HL-60 (cell line): ENCODE results near the gene IL25.

Experiments used
- DNase-seq, 2 experiments: peaks; one replicate each; pipeline ENCODE4 v3.0.0-alpha.2; 2010 to 2020; ENCODE audit warnings: low read depth in 1 of 2, low spot score in 1 of 2
- H3K27ac ChIP-seq: fragments of 250-450 bp; sonication (Bioruptor Pico); replicated peaks from 2 replicates; pipeline ENCODE4 v1.5.1; 2020; ENCODE audit warnings: mild to moderate bottlenecking, moderate library complexity
- H3K27me3 ChIP-seq: fragments of 250-450 bp; sonication (Bioruptor Pico); 2 replicates; pipeline ENCODE4 v1.5.1; 2021; ENCODE audit warnings: mild to moderate bottlenecking, moderate library complexity; ENCODE audit not compliant: insufficient read depth, poor library complexity, severe bottlenecking
- H3K4me3 ChIP-seq: replicated peaks from 2 replicates; pipeline ENCODE4 v1.5.1; 2011; ENCODE audit warnings: mild to moderate bottlenecking, control low read depth, low read length; ENCODE audit not compliant: insufficient read depth
- GABPA ChIP-seq: IDR thresholded peaks from 2 replicates; pipeline ENCODE4 v1.6.1; 2012; ENCODE audit warnings: low read depth
- POLR2AphosphoS5 ChIP-seq: IDR thresholded peaks from 2 replicates; pipeline ENCODE4 v1.6.1; 2012; ENCODE audit warnings: low read depth
- SPI1 ChIP-seq: IDR thresholded peaks from 2 replicates; pipeline ENCODE4 v1.6.1; 2012; ENCODE audit warnings: low read depth, mild to moderate bottlenecking, borderline replicate concordance
- TF ChIP-seq, protein P1 (sequence below): IDR thresholded peaks from one replicate; pipeline ENCODE4 v1.5.1; 2011; ENCODE audit warnings: low read length, control low read depth, inconsistent platforms; ENCODE audit not compliant: insufficient read depth
- TF ChIP-seq, protein P2 (sequence below): IDR thresholded peaks from 2 replicates; pipeline ENCODE4 v1.6.1; 2012; ENCODE audit warnings: low read depth; ENCODE audit not compliant: insufficient replicate concordance

IL25 gene

DNA sequence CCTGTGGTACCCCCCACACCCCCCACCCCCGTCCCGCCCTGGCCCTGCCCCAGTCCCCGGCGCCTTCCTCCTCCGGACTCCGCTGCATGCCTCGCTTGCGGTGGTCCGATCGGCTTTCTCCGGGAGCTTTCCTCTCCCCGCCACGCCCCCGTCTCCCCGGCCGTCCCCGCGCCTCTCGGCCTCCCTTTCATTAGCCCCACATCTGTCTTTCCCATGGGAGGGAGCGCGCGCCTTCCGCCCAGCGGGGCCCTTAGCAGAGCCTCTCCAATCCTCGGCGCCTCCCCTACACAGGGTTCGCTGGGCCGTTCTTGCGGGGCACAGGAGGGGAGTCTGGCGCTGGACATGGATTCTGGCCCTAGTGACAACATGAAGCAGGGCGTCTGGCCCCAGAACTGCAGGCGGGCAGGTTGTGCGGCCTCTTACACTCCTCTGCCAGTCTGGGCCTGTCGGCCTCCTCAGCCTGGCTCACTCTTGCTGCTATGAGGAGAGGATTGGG, 6.1 kb upstream of the IL25 start:
- Histone ChIP-seq H3K27ac (no peak overlapping the region), H3K4me3 (no peak overlapping the region)

DNA sequence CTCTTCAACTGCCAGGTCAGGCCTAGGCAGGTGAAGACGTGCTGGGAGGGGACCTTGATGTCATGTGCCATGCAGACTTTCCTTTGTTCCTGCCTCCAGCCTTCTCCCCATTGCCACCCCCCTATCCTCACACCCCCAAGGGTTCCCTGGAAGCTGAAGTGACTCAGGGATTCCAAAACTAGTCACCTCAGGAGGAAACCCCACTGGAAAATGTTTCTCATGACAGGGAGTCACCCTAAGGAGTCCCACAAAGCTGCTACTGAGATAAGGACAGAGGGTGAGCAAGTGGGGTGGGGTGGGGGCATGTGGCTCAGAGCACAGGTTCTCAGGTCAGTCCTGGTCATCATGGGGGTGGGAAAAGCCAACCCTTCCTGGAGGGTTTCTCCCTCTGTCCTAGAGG, 2.4 kb upstream of the IL25 start:
- H3K27me3 ChIP-seq = peaks cover 24% of the 10 kb centered on the region

More for the DNA sequence above, 6.1 kb upstream of the IL25 start:
- TF ChIP-seq, protein P1, sequence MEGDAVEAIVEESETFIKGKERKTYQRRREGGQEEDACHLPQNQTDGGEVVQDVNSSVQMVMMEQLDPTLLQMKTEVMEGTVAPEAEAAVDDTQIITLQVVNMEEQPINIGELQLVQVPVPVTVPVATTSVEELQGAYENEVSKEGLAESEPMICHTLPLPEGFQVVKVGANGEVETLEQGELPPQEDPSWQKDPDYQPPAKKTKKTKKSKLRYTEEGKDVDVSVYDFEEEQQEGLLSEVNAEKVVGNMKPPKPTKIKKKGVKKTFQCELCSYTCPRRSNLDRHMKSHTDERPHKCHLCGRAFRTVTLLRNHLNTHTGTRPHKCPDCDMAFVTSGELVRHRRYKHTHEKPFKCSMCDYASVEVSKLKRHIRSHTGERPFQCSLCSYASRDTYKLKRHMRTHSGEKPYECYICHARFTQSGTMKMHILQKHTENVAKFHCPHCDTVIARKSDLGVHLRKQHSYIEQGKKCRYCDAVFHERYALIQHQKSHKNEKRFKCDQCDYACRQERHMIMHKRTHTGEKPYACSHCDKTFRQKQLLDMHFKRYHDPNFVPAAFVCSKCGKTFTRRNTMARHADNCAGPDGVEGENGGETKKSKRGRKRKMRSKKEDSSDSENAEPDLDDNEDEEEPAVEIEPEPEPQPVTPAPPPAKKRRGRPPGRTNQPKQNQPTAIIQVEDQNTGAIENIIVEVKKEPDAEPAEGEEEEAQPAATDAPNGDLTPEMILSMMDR = no peak
- TF ChIP-seq GABPA (no peak), POLR2AphosphoS5 (no peak)
- DNase-seq = no peak
- H3K27me3 ChIP-seq = peaks cover 49% of the 10 kb centered on the region

DNA sequence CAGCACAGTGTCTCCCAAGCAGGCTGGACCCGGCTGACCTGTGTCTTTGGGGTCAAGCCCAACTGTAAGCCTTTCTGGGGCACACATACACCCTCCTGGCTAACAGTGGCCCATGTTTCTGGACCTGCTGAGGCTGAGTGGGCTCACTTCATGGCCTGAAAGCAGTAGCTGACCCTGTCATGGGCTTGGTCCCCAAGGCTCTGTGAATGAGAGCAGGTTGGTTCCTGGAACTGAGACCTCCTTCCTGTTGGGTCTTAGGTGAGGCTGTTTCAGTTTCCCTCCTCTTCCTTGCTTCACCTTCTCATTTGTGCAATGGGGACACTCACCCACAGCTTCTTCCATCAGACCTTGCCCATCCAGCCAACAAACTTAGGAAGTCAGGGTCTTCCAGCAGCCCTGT, 744 bp upstream of the IL25 start:
- no peak for DNase-seq
- H3K4me3 ChIP-seq = no peak overlapping the region
- no peak overlapping the region for H3K27ac ChIP-seq
- TF ChIP-seq POLR2AphosphoS5 (no peak), SPI1 (no peak), GABPA (no peak)
- TF ChIP-seq, protein P1 = no peak
- TF ChIP-seq, protein P2, sequence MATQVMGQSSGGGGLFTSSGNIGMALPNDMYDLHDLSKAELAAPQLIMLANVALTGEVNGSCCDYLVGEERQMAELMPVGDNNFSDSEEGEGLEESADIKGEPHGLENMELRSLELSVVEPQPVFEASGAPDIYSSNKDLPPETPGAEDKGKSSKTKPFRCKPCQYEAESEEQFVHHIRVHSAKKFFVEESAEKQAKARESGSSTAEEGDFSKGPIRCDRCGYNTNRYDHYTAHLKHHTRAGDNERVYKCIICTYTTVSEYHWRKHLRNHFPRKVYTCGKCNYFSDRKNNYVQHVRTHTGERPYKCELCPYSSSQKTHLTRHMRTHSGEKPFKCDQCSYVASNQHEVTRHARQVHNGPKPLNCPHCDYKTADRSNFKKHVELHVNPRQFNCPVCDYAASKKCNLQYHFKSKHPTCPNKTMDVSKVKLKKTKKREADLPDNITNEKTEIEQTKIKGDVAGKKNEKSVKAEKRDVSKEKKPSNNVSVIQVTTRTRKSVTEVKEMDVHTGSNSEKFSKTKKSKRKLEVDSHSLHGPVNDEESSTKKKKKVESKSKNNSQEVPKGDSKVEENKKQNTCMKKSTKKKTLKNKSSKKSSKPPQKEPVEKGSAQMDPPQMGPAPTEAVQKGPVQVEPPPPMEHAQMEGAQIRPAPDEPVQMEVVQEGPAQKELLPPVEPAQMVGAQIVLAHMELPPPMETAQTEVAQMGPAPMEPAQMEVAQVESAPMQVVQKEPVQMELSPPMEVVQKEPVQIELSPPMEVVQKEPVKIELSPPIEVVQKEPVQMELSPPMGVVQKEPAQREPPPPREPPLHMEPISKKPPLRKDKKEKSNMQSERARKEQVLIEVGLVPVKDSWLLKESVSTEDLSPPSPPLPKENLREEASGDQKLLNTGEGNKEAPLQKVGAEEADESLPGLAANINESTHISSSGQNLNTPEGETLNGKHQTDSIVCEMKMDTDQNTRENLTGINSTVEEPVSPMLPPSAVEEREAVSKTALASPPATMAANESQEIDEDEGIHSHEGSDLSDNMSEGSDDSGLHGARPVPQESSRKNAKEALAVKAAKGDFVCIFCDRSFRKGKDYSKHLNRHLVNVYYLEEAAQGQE = no peak
- H3K27me3 ChIP-seq = peaks cover 11% of the 10 kb centered on the region

More for the DNA sequence above, 2.4 kb upstream of the IL25 start:
- Histone ChIP-seq H3K27ac (no peak overlapping the region), H3K4me3 (no peak overlapping the region)
- TF ChIP-seq, protein P2 = no peak
- TF ChIP-seq POLR2AphosphoS5 (no peak), GABPA (no peak)
- DNase-seq = no peak

DNA sequence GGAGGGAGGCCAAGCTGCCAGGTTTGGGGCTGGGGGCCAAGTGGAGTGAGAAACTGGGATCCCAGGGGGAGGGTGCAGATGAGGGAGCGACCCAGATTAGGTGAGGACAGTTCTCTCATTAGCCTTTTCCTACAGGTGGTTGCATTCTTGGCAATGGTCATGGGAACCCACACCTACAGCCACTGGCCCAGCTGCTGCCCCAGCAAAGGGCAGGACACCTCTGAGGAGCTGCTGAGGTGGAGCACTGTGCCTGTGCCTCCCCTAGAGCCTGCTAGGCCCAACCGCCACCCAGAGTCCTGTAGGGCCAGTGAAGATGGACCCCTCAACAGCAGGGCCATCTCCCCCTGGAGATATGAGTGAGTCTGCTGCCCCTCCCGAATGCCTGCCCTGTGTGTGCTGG, 432 bp downstream of the IL25 start:
- Histone ChIP-seq H3K4me3 (no peak overlapping the region), H3K27me3 (peaks cover 4% of the 10 kb centered on the region), H3K27ac (no peak overlapping the region)
- TF ChIP-seq POLR2AphosphoS5 (no peak), SPI1 (no peak), GABPA (no peak)
- TF ChIP-seq, protein P2 = no peak
- TF ChIP-seq, protein P1 = no peak
- DNase-seq = no peak
